Testis (tissue), 3 donors: ENCODE results near the gene FHL1. TPM values are rescaled to one million over a fixed set of nuclear protein-coding genes. Genes with fewer than 3 reads are reported as not detected.

Experiments
- DNase-seq: peaks from one replicate; pipeline ENCODE4 v3.0.0-alpha.2; 2019
- H3K27ac ChIP-seq, 2 donors: fragments of 200-600 bp; sonication (generic); one replicate each; pipeline ENCODE4 v1.5.1; 2019
- H3K27me3 ChIP-seq: fragments of 200-600 bp; sonication (generic); one replicate; pipeline ENCODE4 v1.5.1; 2019
- H3K36me3 ChIP-seq: fragments of 200-600 bp; sonication (generic); one replicate; pipeline ENCODE4 v1.5.1; 2017; ENCODE audit warnings: low read depth; ENCODE audit errors: missing control alignments
- H3K4me1 ChIP-seq: fragments of 200-600 bp; sonication (generic); one replicate; pipeline ENCODE4 v1.5.1; 2019
- H3K4me3 ChIP-seq, 2 donors: fragments of 200-600 bp; sonication (generic); one replicate each; pipeline ENCODE4 v1.5.1; 2017 to 2019
- H3K9me3 ChIP-seq: fragments of 200-600 bp; sonication (generic); one replicate; pipeline ENCODE4 v1.5.1; 2017
- POLR2A ChIP-seq: fragments of 450-650 bp; IDR thresholded peaks from one replicate; pipeline ENCODE4 v1.6.1; 2017; ENCODE audit warnings: antibody characterized with exemption, mild to moderate bottlenecking, moderate library complexity
- whole genome bisulfite sequencing, 2 donors: methylation state at CpG; one replicate each; pipeline ENCODE4 v1.1.5; 2018; 5-methylcytosine and 5-hydroxymethylcytosine counted together
- intact Hi-C: fragments of 100-400 bp; cut with DNase I; formaldehyde crosslinking; loops from one replicate; pipeline ENCODE4 v1.15.1; 2023; ENCODE audit warnings: low total_unique reads
- polyA plus RNA-seq: library from polyadenylated mRNA; stranded (reverse); fragments of 350-450 nt; fragmentation: Illumina TruSeq; extraction: RNeasy Lipid Tissue Mini Kit (QIAGEN cat#74804); gene quantifications from one replicate; pipeline ENCODE4 v1.2.3, GENCODE V29; 2014; ENCODE audit warnings: low read depth, low replicate concordance; ENCODE audit not compliant: insufficient read depth
- total RNA-seq, 2 donors: library from RNA; depleted of rRNA; stranded (reverse); fragments of >200 nt; gene quantifications; one replicate each; pipeline ENCODE4 v1.2.3, GENCODE V29; 2016
- TF ChIP-seq, protein P1 (sequence below), 3 experiments: fragments of 450-650 bp in 2 of 3; fragments of 200-600 bp in 1 of 3; sonication (generic) in 1 of 3; IDR thresholded peaks; one replicate each; pipeline ENCODE4 v1.5.1; 2016 to 2019; ENCODE audit warnings: antibody characterized with exemption in 3 of 3, mild to moderate bottlenecking in 2 of 3, moderate library complexity in 1 of 3

The FHL1 gene
- total and polyA plus RNA-seq, 3 donors from 2014 or later = 92.5 to 211 (median 98.6) TPM

DNA sequence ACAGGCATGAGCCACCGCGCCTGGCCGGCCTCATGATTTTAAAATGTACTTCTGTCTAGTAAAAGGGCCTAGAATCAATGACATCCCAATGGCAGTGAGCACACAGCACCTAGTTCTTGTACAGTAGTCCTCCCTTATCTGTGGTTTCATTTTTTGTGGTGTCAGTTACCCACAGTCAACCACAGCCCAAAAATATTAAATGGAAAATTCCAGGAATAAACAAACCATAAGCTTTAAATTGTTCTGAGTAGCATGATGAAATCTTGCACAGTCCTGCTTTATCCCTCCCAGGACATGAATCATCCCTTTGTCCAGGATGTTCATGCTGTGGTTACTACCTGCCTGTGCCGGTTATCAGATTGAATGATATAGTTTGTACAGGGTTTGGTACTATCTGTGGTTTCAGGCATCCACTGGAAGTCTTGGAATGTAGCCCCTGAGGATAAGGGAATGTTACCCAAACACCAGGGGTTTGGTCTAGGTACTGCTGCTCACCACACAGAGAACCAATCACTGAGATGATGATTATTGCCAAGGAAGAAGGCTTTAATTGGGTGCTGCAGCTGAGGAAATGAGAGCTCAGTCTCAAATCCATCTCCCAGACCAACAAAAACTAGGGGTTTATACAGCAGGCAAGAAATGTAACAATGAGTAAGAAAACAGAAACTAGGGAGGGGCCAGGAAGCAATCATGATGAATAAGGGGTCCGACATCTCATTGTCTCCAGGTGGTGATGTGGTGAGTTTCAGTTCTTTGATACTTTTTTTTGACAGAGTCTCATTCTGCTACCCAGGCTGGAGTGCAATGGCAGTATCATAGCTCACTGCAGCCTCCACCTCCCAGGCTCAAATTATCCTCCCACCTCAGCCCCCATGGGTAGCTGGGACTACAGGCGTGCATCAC is 16.2 kb upstream of the FHL1 start:
- Histone ChIP-seq H3K4me3 (no peak overlapping the region), H3K27me3 (no peaks in the 10 kb centered on the region), H3K9me3 (no peaks in the 10 kb centered on the region), H3K4me1 (no peaks in the 10 kb centered on the region), H3K36me3 (no peaks in the 10 kb centered on the region), H3K27ac (no peak overlapping the region)
- intact Hi-C loops = no loop called here
- 68 to 87% methylated on average over 5 to 6 of the region's 6 CpGs for WGBS, 2 donors
- no peak for DNase-seq
- TF ChIP-seq, protein P1, sequence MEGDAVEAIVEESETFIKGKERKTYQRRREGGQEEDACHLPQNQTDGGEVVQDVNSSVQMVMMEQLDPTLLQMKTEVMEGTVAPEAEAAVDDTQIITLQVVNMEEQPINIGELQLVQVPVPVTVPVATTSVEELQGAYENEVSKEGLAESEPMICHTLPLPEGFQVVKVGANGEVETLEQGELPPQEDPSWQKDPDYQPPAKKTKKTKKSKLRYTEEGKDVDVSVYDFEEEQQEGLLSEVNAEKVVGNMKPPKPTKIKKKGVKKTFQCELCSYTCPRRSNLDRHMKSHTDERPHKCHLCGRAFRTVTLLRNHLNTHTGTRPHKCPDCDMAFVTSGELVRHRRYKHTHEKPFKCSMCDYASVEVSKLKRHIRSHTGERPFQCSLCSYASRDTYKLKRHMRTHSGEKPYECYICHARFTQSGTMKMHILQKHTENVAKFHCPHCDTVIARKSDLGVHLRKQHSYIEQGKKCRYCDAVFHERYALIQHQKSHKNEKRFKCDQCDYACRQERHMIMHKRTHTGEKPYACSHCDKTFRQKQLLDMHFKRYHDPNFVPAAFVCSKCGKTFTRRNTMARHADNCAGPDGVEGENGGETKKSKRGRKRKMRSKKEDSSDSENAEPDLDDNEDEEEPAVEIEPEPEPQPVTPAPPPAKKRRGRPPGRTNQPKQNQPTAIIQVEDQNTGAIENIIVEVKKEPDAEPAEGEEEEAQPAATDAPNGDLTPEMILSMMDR (IDR thresholded peaks at IDR 0.05) = no peak
- TF ChIP-seq POLR2A = no peak

DNA sequence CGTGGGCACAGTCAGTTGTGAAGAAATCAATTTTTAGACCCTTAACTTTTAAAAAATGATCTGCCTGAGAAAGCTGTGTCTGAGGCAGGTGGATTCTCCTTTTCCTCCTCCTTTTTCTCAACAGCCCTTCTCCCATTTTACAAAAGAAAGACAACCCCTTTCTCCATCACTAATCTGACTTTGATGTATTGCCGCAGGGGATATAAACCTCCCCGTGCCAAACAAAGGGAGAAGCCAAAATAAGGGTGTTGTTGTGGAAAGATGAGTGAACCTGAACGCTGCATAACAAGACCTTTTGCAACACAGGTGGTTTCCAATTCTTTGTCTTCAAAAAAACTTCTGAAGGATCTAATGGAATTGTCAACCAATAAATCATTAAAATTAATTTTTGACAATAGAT is 8.4 kb upstream of the FHL1 start:
- no peak for DNase-seq
- Histone ChIP-seq H3K4me3 (no peak overlapping the region), H3K27me3 (no peaks in the 10 kb centered on the region), H3K27ac (no peak overlapping the region), H3K36me3 (no peaks in the 10 kb centered on the region), H3K4me1 (no peaks in the 10 kb centered on the region), H3K9me3 (no peaks in the 10 kb centered on the region)
- intact Hi-C loops = no loop called here
- TF ChIP-seq POLR2A = no peak
- TF ChIP-seq, protein P1 (IDR thresholded peaks at IDR 0.05) = no peak
- WGBS, 2 donors = 62 to 85% methylated on average over 4 of the region's 4 CpGs

DNA sequence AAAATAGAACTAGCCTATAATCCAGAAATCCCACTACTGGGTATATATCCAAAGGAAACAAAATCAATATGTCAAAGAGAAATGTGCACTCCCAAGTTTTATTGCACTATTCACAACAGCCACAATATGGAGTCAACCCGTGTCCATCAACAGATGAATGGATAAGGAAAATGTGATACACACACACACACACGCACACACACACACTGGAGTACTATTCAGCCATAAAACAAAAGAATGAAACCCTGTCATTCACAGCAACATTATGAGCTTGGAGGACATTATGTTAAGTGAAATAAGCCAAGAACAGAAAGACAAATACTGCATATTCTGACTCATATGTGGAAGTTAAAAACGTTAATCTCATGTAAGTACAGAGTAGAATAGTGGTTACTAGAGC is 5.8 kb upstream of the FHL1 start:
- Histone ChIP-seq H3K36me3 (no peaks in the 10 kb centered on the region), H3K4me1 (no peaks in the 10 kb centered on the region), H3K9me3 (no peaks in the 10 kb centered on the region), H3K27ac (no peak overlapping the region), H3K4me3 (no peak overlapping the region), H3K27me3 (no peaks in the 10 kb centered on the region)
- intact Hi-C loops = no loop called here
- DNase-seq = no peak
- TF ChIP-seq, protein P1 (IDR thresholded peaks at IDR 0.05) = no peak
- no peak for TF ChIP-seq POLR2A
- WGBS, 2 donors = 78% methylated on average over 3 of the region's 3 CpGs

DNA sequence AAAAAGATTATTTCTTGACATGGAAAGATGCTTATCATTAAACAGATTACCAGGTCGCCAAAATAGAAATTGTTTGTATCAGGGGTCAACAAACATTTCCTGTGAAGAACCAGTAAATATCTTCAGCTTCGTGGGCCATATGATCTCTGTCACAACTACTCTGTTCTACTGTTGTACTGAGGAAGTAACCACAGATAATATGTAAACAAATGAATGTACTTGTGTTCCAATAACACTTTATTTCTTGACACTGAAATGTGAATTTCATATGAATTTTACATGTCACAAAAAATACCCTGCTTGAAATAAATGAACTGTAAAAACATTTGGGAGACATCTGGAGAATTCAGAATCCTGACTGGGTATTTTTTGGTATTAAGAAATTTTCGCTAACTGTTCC is 4.7 kb upstream of the FHL1 start:
- TF ChIP-seq, protein P1 (IDR thresholded peaks at IDR 0.05) = no peak
- TF ChIP-seq POLR2A = no peak
- no peaks in the 10 kb centered on the region for H3K4me1 ChIP-seq
- 78 to 86% methylated on average over 3 of the region's 3 CpGs for WGBS, 2 donors

DNA sequence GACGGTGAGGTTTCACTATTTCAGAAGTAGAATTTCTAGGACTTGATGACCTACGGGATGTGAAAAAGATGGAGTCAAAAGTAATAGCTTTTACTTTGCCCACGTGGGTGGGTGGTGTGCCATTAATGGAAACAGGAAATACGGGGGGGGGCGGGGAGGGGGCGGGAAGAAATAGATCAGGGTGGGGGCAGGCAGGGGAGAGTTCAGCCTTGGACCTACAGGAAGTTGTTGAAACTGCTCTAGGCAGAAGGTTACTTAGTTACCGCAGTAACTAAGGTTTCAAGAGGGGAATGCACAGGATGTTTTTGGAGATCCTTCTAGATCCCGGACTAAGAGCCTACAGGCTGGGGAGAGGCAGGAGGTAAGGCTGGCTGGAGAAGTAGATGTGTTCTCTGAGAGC is 3.6 kb upstream of the FHL1 start:
- H3K27me3 ChIP-seq = no peaks in the 10 kb centered on the region
- no peaks in the 10 kb centered on the region for H3K4me1 ChIP-seq
- intact Hi-C loops = no loop called here
- WGBS, 2 donors = 25 to 64% methylated on average over 5 to 8 of the region's 8 CpGs
- TF ChIP-seq POLR2A = no peak
- TF ChIP-seq, protein P1 (IDR thresholded peaks at IDR 0.05) = no peak
- no peaks in the 10 kb centered on the region for H3K9me3 ChIP-seq
- DNase-seq = no peak
- no peak overlapping the region for H3K27ac ChIP-seq
- no peak overlapping the region for H3K4me3 ChIP-seq
- H3K36me3 ChIP-seq = no peaks in the 10 kb centered on the region

More for the DNA sequence above, 4.7 kb upstream of the FHL1 start:
- no peak overlapping the region for H3K27ac ChIP-seq
- H3K4me3 ChIP-seq = no peak overlapping the region
- no peaks in the 10 kb centered on the region for H3K36me3 ChIP-seq
- no peak for DNase-seq
- H3K9me3 ChIP-seq = no peaks in the 10 kb centered on the region
- no peaks in the 10 kb centered on the region for H3K27me3 ChIP-seq
- intact Hi-C loops = no loop called here
